HS-27A (cell line): ENCODE results near the gene PIGU.

Experiments
- DNase-seq: peaks from one replicate; pipeline ENCODE4 v3.0.0-alpha.2; 2012; ENCODE audit warnings: low read depth, missing footprints

PIGU gene

DNA sequence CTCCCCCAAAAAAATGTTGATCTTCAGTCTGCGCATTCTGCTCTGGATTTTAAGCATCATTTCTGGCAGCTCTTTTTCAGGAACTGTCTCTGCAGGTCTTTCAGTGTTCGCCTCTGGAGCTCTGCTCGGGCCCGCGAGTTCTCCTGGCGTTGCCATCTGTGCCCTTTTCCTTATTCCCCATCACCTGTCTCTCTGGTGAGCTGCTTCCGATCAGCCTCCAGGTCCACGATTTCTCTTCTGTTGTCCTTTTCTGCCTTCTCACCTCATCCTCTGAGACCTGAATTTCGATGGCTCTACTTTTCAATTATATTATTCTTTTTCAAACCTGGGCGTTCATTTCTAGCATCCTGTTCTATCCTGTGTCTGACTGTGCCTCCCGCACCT, 119.0 kb downstream of the PIGU start:
- no peak for DNase-seq

DNA sequence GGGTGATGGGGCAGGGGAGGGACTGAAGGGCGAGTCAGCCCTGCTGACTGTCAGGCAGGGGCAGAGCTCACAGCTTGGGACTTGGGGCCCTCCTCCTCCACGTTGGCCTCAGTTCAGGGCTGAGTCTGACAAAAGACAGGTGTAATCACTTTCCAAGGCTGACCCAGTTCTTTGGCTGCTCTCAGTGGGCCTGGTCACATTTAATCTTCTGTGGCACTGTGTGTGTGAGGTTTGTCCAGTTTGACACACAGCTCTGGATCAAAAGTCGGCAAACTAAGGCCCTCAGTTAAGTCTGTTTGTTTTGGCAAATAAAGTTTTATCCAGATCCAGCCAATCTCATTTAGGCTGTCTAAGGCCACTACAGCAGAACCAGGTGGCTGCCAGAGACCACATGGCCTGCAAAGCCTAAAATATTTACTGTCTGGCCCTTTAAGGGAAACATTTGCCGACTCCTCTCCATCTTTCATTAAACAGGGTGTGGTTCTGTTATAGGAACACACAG, 123.5 kb downstream of the PIGU start:
- DNase-seq: no peak

DNA sequence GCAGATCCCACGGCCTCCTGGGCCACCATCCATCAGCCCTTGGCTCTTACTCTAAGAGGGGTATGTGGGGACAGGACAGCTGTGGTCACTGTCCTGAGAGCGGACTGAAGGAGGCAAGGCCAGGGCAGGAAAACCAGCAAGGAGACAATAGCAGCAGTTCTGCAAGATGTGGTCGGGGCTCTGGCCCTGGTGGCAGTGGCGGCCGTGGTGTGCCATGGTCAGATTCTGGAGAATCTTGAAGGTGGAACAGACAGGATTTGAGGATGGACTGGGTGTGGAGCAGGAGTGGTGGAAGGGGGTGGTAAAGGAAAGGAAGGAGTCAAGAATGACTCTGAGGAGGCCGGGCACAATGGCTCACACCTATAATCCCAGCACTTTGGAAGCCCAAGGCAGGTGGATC, 124.3 kb downstream of the PIGU start:
- no peak for DNase-seq

DNA sequence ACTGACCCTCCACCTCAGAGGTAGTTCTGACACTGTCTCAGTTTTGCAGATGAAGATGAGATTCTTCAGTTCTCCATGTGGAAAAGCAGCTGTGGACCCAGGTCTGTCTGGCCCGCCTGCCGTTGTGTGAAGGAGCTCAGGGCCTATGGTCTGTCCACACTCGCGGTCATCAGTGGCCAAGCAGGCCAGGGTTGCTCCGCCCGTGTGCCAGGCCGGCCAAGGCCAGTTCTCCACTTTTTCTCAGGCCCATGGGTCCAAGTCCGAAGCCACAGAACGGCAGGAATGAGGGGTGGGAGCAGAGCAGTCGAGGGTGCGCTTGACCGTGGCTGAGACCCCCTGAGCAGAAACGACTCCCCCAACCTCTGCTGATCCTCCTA, 127.0 kb downstream of the PIGU start:
- no peak for DNase-seq

DNA sequence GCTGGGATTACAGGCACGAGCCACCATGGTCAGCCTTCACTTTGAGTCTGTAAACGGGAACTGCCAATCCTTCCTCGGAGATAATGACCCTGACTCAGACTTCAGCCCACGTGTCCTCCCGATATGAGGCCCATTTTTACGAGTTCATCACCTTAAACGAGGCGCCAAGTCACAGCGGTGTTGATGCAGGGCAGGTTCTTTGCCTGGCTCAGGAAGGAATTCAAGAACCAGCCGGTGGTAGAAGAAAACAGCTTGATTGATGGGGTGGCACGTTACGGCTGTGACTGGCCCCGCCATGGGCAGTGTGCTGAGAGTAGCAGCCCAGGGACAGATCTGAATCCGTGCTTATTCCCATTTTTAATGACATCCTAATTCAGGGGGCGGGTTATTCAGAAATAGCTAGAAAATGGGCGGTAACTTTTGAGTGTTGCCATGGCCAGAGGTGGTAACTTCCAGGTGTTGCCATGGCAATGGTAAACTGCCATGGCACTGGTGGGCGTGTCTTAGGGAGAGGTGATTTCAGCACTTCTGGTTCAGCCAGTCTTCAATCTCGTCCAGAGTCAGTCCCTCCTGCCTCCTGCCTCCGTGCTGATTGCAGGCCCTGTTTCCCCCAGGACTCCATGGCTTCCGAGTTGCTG, 127.5 kb downstream of the PIGU start:
- no peak for DNase-seq

DNA sequence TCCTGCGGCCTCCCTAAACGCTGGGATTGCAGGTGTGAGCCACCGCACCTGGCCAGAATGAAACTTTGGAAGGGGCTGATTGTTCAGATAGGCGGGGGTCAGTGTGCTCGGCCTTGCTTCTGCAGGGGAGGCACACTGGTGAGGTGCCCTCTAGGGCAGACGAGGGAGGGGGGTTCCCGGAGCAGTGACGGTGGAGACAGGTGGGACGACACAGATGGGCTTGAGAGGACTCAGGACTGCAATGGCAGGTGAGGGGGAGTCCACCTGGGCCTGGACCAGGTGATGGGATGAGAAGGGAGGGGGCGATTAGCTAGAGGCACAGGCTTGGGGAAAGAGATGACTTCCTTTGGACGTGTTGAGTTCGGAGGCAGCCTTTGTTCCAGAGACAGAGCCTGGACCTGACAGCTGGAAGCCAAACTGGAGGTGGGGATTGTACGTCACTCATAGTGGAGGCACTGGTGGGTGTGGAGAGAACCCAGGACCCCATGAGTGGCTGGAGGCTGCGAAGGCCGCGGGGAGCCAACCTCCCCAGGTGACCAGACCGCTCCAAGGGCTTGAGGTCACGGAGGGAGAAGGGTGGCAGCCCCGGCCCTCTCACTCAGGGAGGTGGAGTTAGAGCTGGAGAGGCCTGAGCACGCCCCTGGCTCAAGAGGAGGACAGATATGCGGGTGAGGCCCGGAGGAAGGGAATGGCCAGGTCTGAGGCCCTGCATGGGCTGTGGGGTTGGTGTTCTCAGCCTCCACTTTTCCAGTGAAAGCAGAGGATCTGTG, 128.9 kb downstream of the PIGU start:
- no peak for DNase-seq

DNA sequence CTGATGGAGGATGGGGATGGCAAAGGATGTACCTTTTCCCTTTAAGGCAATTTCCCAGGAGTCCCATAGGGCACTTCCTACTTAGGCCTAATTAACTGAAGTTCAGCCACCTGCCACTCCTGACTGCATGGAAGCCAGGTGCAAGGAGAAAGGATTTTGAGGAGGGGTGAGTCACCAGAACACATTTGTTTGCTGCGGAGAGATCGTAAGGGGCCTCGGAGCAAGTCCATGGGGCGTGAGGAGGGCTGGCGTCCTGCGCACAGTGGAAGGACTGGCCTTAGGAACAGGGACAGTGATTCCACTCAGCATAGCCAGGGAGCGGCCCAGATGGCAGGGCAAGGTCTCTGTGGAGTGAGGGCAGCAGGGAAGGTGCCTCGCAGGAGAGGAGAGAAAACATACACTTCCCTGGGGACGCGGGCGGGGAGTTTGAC, 130.1 kb downstream of the PIGU start:
- no peak for DNase-seq

DNA sequence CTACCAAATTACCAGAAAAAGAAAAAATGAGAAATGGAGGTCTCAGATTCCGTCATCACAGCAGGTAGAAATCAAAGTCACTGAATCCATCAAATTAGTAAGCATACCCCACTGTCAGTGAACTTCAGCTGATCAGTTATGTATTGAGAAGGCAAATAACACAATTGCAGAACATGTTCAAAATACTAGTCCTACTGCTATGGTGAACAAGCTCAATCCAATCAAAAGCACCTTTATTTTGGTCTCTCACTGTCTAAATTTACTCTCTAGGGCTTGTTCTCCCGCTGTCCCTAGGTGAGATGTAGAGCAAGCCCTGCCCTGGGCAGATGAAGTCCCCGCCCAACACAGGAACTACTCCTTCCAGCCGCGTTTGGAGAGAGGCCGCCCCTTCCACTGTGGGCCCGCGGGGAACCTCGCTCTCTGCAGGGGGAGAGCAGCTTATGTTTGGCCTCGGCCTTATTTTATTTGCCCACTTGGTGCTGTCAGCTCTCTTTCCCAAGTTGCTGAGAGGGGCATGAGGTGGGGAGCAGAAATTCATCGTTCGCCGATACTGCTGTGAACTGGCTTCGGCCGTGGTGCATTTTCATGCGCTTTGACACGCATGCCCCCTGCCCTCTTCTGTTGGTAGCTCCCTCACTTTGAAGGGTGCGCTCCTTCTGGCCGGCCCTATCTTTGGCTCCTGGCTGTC, 132.6 kb downstream of the PIGU start:
- DNase-seq: no peak

DNA sequence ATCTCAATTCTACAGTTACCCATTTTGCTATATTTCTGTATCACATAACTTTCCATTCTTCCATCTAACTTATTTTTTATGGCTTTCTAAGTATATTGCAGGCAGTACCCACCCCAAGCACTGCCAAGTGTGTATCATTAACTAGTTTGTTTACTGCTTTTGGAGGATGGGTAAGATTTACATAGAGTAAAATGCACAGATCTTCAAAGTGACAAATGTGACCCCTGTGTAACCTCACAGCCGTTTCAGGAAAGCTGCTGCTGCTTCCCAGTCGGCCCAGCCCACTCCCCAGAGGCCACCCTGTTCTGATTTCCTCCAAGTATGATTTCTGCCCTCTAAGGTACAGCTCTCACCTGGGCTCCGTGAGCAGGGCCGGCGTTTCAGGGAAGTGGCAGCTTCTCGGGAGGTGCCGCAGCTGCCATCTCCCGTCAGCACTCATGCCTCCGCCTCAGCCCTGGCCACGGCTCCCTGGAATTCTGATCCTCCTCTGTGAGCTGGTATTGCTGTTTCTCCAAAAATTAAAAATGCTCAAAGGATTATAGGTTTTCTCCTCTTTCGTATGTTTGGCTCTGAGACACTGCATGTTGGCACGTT, 133.3 kb downstream of the PIGU start:
- no peak for DNase-seq

DNA sequence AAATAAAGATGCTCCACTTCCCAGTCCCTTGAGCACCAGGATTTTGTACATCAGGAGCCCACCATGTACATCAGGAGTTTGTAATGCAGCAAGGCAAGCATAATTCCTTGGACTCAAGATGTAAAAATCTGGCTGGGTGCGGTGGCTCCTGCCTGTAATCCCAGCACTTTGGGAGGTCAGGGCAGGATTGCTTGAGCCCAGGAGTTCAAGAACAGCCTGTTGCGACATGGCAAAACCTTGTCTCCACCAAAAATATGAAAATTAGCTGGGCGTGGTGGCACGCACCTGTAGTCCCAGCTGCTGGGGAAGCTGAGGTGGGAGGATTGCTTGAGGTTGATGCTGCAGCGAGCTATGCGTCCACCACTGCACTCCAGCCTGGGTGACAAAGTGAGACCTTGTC, 134.5 kb downstream of the PIGU start:
- DNase-seq: no peak

DNA sequence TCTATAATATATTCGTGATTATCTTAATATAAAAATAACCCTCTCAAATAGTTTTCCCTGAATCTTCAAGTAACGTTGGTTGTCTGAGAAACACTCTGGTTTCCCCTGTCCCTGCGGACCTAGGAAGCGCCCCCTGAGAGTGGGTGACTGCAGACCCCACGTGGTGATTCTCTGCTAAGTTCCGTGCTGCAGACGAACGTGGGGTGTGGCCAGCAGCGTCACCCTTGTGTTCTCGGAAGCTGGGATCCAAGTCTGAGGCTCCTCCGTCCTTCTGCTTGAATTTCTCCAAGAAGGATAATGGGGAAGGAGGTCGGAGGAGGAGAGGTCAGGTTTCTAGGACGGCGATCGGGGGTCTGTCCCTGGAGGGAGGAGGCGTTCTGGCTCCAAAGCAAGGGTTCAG, 135.0 kb downstream of the PIGU start:
- no peak for DNase-seq

DNA sequence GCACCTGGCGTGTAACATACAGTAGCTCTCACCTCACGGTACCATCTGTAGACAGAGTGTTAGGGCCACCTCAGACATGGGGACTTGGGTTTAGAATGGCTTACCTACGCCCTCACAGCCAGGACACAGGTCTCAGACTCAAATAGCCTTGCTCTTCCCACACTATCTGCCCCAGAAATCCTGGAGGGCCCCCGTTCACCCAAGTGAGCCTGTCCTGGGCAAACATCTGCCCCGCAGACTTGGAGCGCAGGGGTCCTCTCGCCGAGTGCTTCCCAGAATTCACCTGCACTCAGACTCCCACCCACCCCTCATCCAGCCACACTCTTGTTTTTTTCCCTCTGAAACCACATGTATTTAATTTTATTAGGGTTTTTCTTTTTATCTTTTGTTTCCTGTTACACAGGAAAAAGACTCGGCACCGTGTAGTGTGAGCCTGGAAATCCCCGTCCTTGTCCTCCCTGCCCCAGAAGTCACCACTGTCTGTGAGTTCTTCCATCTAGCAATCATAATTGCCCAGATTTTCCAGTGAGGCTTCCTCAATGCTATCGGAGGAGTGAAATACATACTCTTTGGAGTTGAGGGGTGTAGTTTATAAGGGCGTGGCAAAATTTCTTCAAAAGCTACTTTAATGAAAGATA, 135.5 kb downstream of the PIGU start:
- no peak for DNase-seq

DNA sequence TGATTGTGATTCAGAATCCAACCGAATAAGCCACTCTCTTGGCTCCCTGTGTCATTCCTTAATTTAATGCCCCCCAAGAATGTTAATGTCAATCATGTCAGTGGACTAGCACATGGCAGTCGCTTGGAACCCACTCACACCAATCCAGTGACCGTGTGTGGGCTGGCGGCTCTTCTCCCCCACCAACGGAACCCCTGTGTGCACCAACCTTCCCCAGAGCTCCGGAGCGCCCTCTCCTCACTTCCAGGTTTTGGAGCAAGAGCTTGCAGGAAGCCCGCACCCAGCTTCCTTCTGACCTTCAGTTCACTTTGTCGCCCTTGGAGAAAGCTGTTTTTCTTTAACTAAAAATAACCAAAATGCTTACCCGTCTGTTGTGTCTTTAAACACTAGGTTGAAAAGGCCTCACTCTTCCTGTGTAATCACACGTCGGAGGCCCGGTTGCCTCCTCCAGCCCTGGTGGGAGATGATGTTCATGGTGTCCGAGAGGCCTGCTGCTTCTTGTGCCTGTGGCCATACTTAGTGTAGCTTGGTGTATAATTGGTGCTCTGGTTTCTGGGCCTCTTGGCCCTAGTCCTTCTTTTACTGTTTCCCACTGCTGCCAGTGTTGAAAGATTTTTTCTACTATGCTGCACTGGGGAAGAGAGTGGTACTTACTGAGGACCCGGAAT, 136.2 kb downstream of the PIGU start:
- no peak for DNase-seq

DNA sequence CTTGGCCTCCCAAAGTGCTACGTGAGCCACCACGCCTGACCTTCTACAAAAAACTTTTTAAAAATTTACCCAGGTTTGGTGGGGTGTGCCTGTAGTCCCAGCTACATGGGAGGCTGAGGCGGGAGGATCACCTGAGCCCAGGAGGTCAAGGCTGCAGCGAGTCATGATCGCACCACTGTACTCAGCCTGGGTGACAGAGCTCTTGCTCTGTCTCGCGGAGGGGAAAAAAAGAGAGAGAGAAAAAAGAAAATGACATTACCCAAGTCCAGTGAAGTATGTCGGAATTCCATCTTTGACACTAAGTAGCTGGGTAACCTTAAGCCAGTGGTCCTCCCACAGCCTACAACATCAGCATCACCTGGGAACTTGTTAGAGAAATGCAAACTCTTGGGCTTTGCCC, 137.1 kb downstream of the PIGU start:
- no peak for DNase-seq

DNA sequence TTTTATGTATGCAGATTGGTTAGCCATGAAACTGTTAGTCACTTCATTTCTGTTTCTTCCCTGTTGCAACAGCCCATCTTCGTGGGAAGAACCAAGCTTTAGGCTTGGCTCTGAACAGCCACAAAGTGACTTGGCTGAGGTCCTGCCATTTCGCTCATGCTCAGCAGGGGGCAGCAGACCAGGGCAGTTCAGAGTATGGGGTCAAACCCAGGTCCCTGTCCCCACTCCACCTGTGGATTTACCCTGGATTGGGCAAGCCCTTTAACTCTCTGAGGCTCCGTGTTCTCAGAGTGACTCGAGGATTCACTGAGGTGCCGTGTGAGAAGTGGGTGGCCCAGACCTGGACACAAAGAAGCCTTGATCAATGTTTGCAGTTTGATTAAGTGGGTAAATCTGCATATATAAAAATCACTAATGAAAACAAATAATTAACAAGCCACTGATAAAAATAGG, 138.2 kb downstream of the PIGU start:
- no peak for DNase-seq

DNA sequence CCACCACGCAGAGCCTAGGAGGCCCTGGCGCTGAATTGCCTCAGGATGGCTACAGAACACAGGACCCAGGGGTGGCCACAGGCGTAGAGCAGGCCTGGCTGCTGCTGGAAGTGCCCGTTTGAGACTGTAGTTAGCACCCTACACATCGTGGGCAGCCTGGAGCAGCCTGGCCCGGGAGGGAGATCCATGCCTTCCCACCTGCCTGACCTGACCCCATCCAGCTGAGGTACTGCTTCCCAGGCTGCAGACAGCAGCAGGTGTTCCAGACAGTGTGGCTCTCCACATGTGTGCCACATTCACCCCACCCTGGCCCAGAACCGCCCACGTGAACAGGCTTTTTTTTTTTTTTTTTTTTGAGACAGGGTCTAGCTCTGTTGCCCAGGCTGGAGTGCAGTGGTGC, 139.2 kb downstream of the PIGU start:
- no peak for DNase-seq

DNA sequence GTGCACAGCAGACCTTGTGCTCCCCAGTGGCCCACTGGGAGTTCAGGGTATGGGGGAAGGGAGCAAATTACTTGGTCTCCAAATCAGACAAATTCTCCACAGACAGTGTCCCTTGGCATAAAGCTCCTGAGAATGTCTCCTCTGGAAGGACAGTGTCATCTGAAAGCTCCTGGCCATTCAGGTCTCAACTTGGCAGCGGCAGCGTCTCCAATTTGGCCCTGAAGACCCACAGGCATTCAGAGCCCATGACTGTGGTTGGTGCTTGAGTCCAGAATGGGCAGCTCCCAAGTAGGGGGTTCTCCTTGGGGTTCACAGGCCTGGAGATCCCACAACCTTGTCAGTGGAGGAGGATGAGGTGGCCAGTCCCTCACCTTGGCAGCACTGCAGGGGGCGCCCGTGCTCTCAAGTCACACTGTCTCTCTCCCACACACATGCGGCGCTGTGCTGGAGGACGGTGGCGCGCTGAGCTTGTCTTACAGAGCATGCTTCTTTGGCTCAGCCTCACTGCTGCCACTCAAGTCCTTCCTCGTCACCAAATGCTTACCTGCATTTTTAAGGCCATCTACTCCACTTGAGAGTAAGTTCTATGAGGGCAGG, 140.0 kb downstream of the PIGU start:
- DNase-seq: no peak

DNA sequence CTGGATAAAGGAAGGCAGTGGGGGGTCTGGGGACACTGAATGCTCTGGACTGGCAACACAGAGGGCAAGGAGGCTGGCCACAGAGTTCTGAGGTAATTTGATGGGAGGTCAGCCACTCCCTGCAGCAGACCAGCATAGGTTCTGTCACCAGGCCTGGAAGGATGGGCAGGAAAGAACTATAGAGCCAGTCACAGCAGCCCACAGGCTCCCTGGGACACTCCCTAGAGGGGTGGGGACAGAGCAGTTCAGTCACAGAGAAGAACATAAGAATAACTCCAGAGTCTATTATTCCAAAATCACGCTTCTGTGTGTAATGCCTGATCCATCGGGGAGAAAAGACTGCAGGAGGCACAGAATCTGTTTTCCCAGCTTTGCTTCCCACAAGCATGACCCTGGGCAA, 141.0 kb downstream of the PIGU start:
- DNase-seq: no peak

DNA sequence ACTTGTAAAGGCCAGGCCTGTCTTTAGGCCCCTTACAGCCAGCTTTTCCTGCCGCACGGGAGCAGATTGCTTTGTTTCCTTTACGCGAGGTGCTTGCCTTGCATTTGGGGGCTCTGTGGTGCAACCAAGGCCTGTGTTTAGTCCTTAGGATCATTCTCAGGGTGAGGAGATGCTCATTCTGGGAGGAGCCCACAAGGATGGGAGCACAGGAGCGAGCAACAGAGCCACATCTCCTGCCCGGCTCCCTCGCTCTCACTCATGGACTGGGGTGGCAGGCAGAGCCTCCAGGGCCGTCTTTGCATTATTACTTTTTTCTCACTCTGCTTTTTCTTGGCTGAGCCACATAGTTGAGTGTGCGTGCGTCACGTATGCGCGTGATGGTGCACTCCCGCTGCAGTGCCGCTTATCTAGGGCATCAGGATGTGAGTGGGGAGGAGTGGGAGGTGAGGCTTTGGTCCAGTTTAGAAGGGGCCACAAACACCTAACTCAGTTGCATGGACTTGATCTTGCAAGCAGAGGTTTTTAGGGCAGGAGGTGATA, 141.5 kb downstream of the PIGU start:
- no peak for DNase-seq

DNA sequence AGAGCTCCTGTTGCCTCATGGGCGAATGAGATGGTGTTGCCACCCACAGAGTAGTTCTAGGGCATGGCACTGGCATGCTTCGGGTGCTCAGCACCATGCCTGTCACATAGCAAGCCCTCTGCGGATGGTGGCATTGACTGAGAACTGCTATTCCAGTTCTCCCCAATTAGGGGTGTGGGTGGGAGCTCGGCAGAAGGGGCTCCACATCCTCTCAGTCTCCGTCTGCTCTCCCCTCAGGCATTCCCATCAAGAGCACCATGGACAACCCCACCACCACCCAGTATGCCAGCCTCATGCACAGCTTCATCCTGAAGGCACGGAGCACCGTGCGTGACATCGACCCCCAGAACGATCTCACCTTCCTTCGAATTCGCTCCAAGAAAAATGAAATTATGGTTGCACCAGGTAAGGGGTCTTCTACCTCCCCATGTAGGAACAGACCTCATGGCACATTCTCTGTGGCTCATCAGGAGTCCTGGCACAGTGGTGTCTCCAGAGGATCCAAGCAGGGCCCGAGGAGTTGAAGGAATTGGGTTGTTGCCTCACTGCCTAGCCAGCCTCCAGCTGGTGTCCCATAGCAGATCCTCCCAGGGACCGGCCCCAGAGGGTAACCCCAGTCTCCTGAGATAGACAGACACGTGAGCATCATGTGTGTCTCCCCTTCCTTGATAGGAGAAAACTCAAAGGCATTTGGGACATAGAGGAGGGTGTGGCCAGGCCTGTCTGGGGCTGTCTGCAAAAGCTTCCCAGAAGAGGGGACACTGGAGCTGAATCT, 142.3 kb downstream of the PIGU start:
- no peak for DNase-seq
